H9 (cell line): ENCODE results near the gene DCN. TPM values are rescaled to one million over a fixed set of nuclear protein-coding genes. Genes with fewer than 3 reads are reported as not detected.

Experiments
- DNase-seq: peaks from one replicate; pipeline ENCODE4 v3.0.0-alpha.2; 2017
- H2AFZ ChIP-seq: one replicate; pipeline ENCODE4 v1.6.1; 2013; ENCODE audit warnings: mild to moderate bottlenecking, low read length, control low read depth, moderate library complexity
- H2AK5ac ChIP-seq: 2 replicates; pipeline ENCODE4 v1.6.1; 2013; ENCODE audit warnings: low read length, control low read depth, mixed read lengths; ENCODE audit not compliant: insufficient read length
- H2BK120ac ChIP-seq: one replicate; pipeline ENCODE4 v1.6.1; 2013; ENCODE audit warnings: low read depth, mild to moderate bottlenecking, low read length, control low read depth, inconsistent platforms; ENCODE audit not compliant: poor library complexity, severe bottlenecking
- H2BK12ac ChIP-seq: 2 replicates; pipeline ENCODE4 v1.6.1; 2013; ENCODE audit warnings: low read length, control low read depth, mixed read lengths, low read depth; ENCODE audit not compliant: insufficient read length
- H2BK15ac ChIP-seq: 2 replicates; pipeline ENCODE4 v1.6.1; 2013; ENCODE audit warnings: low read depth, low read length, control low read depth
- H2BK20ac ChIP-seq: one replicate; pipeline ENCODE4 v1.6.1; 2013; ENCODE audit warnings: low read depth, mild to moderate bottlenecking, low read length, control low read depth, inconsistent platforms; ENCODE audit not compliant: poor library complexity, severe bottlenecking
- H2BK5ac ChIP-seq: 2 replicates; pipeline ENCODE4 v1.6.1; 2013; ENCODE audit warnings: low read length, control low read depth, mixed read lengths; ENCODE audit not compliant: insufficient read length
- H3K14ac ChIP-seq: 2 replicates; pipeline ENCODE4 v1.6.1; 2013; ENCODE audit warnings: low read length, control low read depth; ENCODE audit not compliant: insufficient read depth
- H3K18ac ChIP-seq: 2 replicates; pipeline ENCODE4 v1.6.1; 2013; ENCODE audit warnings: low read depth, mild to moderate bottlenecking, mixed read lengths, low read length, control low read depth; ENCODE audit not compliant: insufficient read length
- H3K23ac ChIP-seq: 2 replicates; pipeline ENCODE4 v1.6.1; 2013; ENCODE audit warnings: low read length, control low read depth, mixed read lengths, low read depth; ENCODE audit not compliant: insufficient read length
- H3K23me2 ChIP-seq: 2 replicates; pipeline ENCODE4 v1.6.1; 2013; ENCODE audit warnings: low read depth, mild to moderate bottlenecking, mixed read lengths, low read length, control low read depth; ENCODE audit not compliant: insufficient read length, poor library complexity, severe bottlenecking
- H3K27ac ChIP-seq: 2 replicates; pipeline ENCODE4 v1.5.1; 2013; ENCODE audit warnings: low read length, control low read depth, mixed read lengths, low read depth; ENCODE audit not compliant: insufficient read length
- H3K27me3 ChIP-seq: 2 replicates; pipeline ENCODE4 v1.6.1; 2013; ENCODE audit warnings: low read length, control low read depth, inconsistent platforms; ENCODE audit not compliant: insufficient read depth
- H3K4ac ChIP-seq: 2 replicates; pipeline ENCODE4 v1.6.1; 2013; ENCODE audit warnings: low read depth, mild to moderate bottlenecking, control low read depth, inconsistent platforms, low read length, moderate library complexity
- H3K4me1 ChIP-seq: 2 replicates; pipeline ENCODE4 v1.6.1; 2013; ENCODE audit warnings: low read length, control low read depth, inconsistent platforms; ENCODE audit not compliant: insufficient read depth
- H3K4me2 ChIP-seq: 2 replicates; pipeline ENCODE4 v1.6.1; 2013; ENCODE audit warnings: low read length, control low read depth, mixed read lengths; ENCODE audit not compliant: insufficient read length, insufficient read depth
- H3K56ac ChIP-seq: 2 replicates; pipeline ENCODE4 v1.6.1; 2013; ENCODE audit warnings: low read depth, mild to moderate bottlenecking, mixed read lengths, low read length, control low read depth; ENCODE audit not compliant: insufficient read length
- H3K79me1 ChIP-seq: 2 replicates; pipeline ENCODE4 v1.6.1; 2013; ENCODE audit warnings: low read depth, mild to moderate bottlenecking, moderate library complexity, low read length, control low read depth, inconsistent platforms; ENCODE audit not compliant: insufficient read depth, poor library complexity, severe bottlenecking
- H3K79me2 ChIP-seq: 2 replicates; pipeline ENCODE4 v1.6.1; 2013; ENCODE audit warnings: low read length, control low read depth, inconsistent platforms; ENCODE audit not compliant: insufficient read depth
- H3K9ac ChIP-seq: 2 replicates; pipeline ENCODE4 v1.6.1; 2013; ENCODE audit warnings: low read length, control low read depth, mixed read lengths; ENCODE audit not compliant: insufficient read length; ENCODE audit errors: extremely low read depth
- H3K9me3 ChIP-seq: one replicate; pipeline ENCODE4 v1.6.1; 2013; ENCODE audit warnings: low read depth, low read length, inconsistent platforms; ENCODE audit not compliant: control insufficient read depth
- H3T11ph ChIP-seq: one replicate; pipeline ENCODE4 v1.6.1; 2013; ENCODE audit warnings: mild to moderate bottlenecking, low read length, control low read depth, inconsistent platforms
- H4K20me1 ChIP-seq: one replicate; pipeline ENCODE4 v1.6.1; 2013; ENCODE audit not compliant: control insufficient read depth, insufficient read length, insufficient read depth
- H4K5ac ChIP-seq: 2 replicates; pipeline ENCODE4 v1.6.1; 2013; ENCODE audit warnings: low read depth, mild to moderate bottlenecking, mixed read lengths, low read length, control low read depth; ENCODE audit not compliant: insufficient read length
- H4K8ac ChIP-seq: replicated peaks from 2 replicates; pipeline ENCODE4 v1.6.1; 2013; ENCODE audit warnings: low read length, control low read depth, mixed read lengths, low read depth; ENCODE audit not compliant: insufficient read length
- H4K91ac ChIP-seq: 2 replicates; pipeline ENCODE4 v1.6.1; 2013; ENCODE audit warnings: low read depth, mild to moderate bottlenecking, moderate library complexity, mixed read lengths, low read length, control low read depth; ENCODE audit not compliant: insufficient read length
- H3K27ac Mint-ChIP-seq, 3 experiments: 2 replicates in 2 of 3; 3 replicates in 1 of 3; pipeline ENCODE4 v1.8.0; 2020 to 2021; ENCODE audit warnings: mixed read lengths in 3 of 3, mild to moderate bottlenecking in 1 of 3, moderate library complexity in 1 of 3
- H3K27me3 Mint-ChIP-seq: 2 replicates; pipeline ENCODE4 v1.8.0; 2021; ENCODE audit warnings: low read depth, mild to moderate bottlenecking, moderate library complexity, mixed read lengths
- H3K36me3 Mint-ChIP-seq, 3 experiments: 2 replicates in 2 of 3; 3 replicates in 1 of 3; pipeline ENCODE4 v1.8.0; 2020 to 2021; ENCODE audit warnings: low read depth in 3 of 3, mixed read lengths in 3 of 3; ENCODE audit not compliant: insufficient read depth in 1 of 3
- H3K4me1 Mint-ChIP-seq, 2 experiments: 2 replicates each; pipeline ENCODE4 v1.8.0; 2020; ENCODE audit warnings: mixed read lengths in 2 of 2
- H3K4me3 Mint-ChIP-seq, 2 experiments: 2 replicates in 1 of 2; 3 replicates in 1 of 2; pipeline ENCODE4 v1.8.0; 2020 to 2021; ENCODE audit warnings: mild to moderate bottlenecking in 2 of 2, mixed read lengths in 2 of 2, moderate library complexity in 1 of 2
- H3K9me3 Mint-ChIP-seq, 2 experiments: 2 replicates in 1 of 2; 3 replicates in 1 of 2; pipeline ENCODE4 v1.8.0; 2020; ENCODE audit warnings: mild to moderate bottlenecking in 2 of 2, mixed read lengths in 2 of 2, moderate library complexity in 1 of 2
- CTCF ChIP-seq: fragments of 200-600 bp; sonication (generic); conservative IDR thresholded peaks from 3 replicates; pipeline ENCODE4 v1.8.0; 2021; ENCODE audit warnings: antibody characterized with exemption, mild to moderate bottlenecking
- WGBS: extraction: QIAGEN DNeasy Blood & Tissue Kit; methylation state at CpG from one replicate; pipeline ENCODE4 v1.1.7; 2013; ENCODE audit warnings: missing lambda C conversion rate, low lambda C conversion rate, mixed read lengths; ENCODE audit not compliant: insufficient read length; ENCODE audit errors: extremely low coverage; 5-methylcytosine and 5-hydroxymethylcytosine counted together
- total RNA-seq: library from RNA; stranded (reverse); gene quantifications from 2 replicates; pipeline ENCODE4 v1.2.1, GENCODE V29; 2021

The DCN gene
- total RNA-seq, 1 experiment from 2014 or later: not detected

GRCh38 chr12:91154131-91154530, 28.5 kb downstream of the DCN start:
- H3K23me2 ChIP-seq: no peaks in the 10 kb centered on the region
- no peak for TF ChIP-seq CTCF
- DNase-seq: no peak

More at GRCh38 chr12:91154131-91154530, 28.5 kb downstream of the DCN start:
- no peaks in the 10 kb centered on the region for H3K27me3 ChIP-seq
- H3K9me3 ChIP-seq: no peaks in the 10 kb centered on the region
- Mint-ChIP-seq H3K4me3 (no peak overlapping the region), H3K9me3 (no peaks in the 10 kb centered on the region), H3K27ac (no peak overlapping the region), H3K36me3 (no peaks in the 10 kb centered on the region), H3K27me3 (no peaks in the 10 kb centered on the region), H3K4me1 (peaks cover 3 to 4% of the 10 kb centered on the region in 2 experiments; a peak in 2 of 4 replicates)
- no peak overlapping the region for H3K14ac ChIP-seq
- no peak overlapping the region for H3K9ac ChIP-seq
- H3K4ac ChIP-seq: no peak overlapping the region
- WGBS: no CpG with 5 or more reads among the region's 3 CpGs
- H4K5ac ChIP-seq: no peak overlapping the region
- no peak overlapping the region for H3K18ac ChIP-seq
- H3K79me1 ChIP-seq: no peaks in the 10 kb centered on the region
- H2BK120ac ChIP-seq: no peak overlapping the region
- no peak overlapping the region for H3T11ph ChIP-seq
- no peak overlapping the region for H2AK5ac ChIP-seq
- no peak overlapping the region for H4K91ac ChIP-seq
- no peak overlapping the region for H4K8ac ChIP-seq
- H2BK5ac ChIP-seq: no peak overlapping the region
- H3K79me2 ChIP-seq: no peaks in the 10 kb centered on the region
- H2BK15ac ChIP-seq: no peak overlapping the region
- no peak overlapping the region for H2BK20ac ChIP-seq
- no peak overlapping the region for H3K56ac ChIP-seq
- H3K23ac ChIP-seq: no peak overlapping the region
- H4K20me1 ChIP-seq: no peaks in the 10 kb centered on the region
- no peaks in the 10 kb centered on the region; the same call in 1 of the 2 replicates for H3K4me1 ChIP-seq
- no peak overlapping the region for H3K4me2 ChIP-seq
- no peak overlapping the region for H2BK12ac ChIP-seq
- H2AFZ ChIP-seq: no peak overlapping the region
- no peak overlapping the region for H3K27ac ChIP-seq
